Fibroblast of gingiva (primary cell): ENCODE measurements around the gene AGAP4.
"Not testable (repeated sequence)": the region's sequence is repeated elsewhere in the genome, so short reads cannot be mapped to it uniquely, and the experiment has no call there.

Experiments
- DNase-seq: peaks from one replicate; pipeline ENCODE4 v3.0.0-alpha.2; 2011; ENCODE audit warnings: low read depth

The AGAP4 gene

GRCh38 chr10:45847400-45847799, at the start of gene AGAP4:
AGAP4 (minus strand) TSS chr10:45847500; CDS start chr10:45847347, 153 bp downstream.
- not testable (repeated sequence) for DNase-seq

- not testable (repeated sequence) for DNase-seq
These were observed 43.4 kb upstream of the AGAP4 start for GRCh38 chr10:45890721-45891120.

DNA sequence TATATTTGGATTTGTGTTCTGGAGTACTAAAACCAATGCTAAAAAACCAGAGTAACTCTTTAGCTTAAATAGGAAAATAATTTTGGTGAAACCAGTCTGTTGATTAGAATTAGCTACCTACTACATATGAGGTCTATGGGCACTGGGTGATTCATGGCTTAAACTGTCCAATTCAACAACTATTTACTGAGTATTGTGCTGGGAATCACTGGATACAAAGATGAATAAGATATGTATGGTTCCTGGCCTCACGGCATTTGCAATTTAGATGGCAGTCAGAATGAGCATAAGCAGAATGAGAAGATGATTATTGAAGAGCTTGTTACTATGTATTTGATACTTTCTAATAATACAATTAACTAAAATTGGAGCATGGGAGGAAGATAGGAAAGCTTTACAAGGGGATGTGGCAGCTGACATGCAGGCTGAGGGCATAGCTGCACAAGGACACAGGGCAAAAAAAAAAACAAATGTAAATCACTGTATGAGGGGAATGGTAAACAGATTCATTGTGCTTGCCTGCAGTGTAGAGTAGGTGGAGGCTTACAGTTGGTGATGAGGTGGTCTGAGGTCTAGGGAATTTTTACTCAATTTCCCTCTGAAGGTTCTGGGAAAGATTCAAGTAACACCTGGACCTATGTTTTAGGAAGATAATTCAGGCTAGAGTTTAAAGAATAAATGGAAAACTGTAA, 42.4 kb upstream of the AGAP4 start:
- DNase-seq = not testable (repeated sequence)

GRCh38 chr10:45882880-45883279, 35.6 kb upstream of the AGAP4 start:
- DNase-seq = not testable (repeated sequence)

- not testable (repeated sequence) for DNase-seq
These were observed 18.1 kb upstream of the AGAP4 start for GRCh38 chr10:45865404-45865803.

DNA sequence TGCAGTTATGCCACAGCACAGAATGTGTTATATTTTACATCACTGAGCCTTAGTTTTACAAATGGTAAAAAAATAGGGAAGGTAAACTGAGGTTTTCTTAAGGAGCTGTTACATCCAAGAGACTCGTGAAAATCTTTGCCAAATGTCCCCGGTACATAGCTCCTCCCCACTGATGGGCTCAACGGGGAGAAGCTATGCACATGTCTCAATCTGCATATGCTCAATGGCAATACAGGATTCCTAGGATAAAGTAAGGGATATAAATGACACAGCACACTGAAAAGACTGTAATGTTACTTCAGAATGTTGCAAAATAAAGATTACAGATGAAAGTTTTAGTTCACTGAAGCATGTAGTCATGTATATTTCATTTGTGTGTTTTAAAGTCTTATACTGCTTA, 17.0 kb upstream of the AGAP4 start:
- DNase-seq = not testable (repeated sequence)

GRCh38 chr10:45863632-45864031, 16.3 kb upstream of the AGAP4 start:
- DNase-seq = not testable (repeated sequence)

- not testable (repeated sequence) for DNase-seq
These were observed 10.6 kb upstream of the AGAP4 start for GRCh38 chr10:45857931-45858330.

- DNase-seq = not testable (repeated sequence)
These were observed 1.2 kb upstream of the AGAP4 start for GRCh38 chr10:45848467-45848866.

GRCh38 chr10:45822918-45823317, 24.4 kb downstream of the AGAP4 start:
- not testable (repeated sequence) for DNase-seq

DNA sequence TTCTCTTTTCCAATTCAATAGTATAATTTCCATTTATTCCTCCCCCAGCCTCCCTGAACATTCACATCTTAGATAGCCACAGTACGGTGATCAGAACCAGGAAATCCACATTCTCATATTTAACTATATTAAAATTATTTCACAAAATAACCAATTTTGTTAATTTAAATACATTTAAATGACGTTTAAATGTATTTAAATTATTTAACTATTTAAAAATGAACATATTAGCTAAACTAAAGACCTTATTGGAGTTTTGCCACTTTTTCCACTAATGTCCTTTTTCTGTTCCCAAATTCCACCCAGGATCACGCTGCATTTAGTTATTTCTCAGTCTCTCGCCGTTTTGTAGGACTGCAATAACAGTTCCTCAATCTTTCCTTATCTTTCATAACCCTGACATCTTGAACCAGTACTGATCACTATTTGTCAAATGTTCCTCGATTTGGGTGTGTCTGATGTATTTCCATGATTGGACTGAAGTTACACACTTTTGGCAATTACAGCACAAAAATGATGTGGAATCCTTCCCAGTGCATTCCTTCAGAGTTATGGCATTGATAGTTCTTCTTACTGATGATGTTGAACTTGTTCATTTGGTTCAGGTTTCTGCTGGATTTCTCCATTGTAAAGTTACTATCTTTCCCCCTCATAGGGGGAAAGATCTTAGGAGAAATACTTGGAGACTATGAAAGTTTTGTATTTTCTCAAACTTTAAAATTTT, 27.0 kb downstream of the AGAP4 start:
- peak; percentile 9 for DNase-seq

GRCh38 chr10:45819552-45819951, 27.7 kb downstream of the AGAP4 start:
- DNase-seq = no peak

- no peak for DNase-seq
These were observed 29.4 kb downstream of the AGAP4 start for GRCh38 chr10:45817912-45818311.

DNA sequence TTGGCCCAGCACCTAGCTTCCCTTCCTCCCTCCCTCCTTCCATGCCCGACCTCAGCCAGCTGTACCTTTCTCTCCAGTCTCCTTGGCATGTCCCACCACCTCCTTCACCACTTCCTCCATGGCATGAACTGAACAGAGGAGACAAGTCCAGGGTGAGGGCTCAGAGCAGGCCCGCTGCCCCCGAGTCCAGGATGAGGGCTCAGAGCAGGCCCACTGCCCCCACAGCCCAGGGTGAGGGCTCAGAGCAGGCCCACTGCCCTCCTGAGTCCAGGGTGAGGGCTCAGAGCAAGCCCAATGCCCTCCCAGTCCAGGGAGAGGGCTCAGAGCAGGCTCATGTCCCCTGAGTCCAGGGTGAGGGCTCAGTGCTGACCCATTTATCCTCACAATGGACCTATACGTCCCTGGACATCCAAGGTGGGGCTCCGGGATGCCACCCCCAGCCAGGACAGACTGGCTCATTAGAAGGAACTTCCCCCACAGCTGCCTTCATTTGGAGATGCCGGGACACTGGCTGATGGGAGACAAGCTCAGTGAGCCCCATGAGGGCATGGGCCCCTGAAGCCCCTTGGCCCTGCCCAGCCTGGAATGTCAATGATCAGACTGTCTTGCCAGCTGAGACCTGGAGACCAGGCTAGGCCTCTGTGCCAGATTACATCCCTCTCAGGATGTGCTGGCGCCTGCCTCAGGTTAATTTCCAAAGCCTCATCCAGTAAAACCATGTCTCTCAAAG, 30.0 kb downstream of the AGAP4 start:
- DNase-seq = no peak

DNA sequence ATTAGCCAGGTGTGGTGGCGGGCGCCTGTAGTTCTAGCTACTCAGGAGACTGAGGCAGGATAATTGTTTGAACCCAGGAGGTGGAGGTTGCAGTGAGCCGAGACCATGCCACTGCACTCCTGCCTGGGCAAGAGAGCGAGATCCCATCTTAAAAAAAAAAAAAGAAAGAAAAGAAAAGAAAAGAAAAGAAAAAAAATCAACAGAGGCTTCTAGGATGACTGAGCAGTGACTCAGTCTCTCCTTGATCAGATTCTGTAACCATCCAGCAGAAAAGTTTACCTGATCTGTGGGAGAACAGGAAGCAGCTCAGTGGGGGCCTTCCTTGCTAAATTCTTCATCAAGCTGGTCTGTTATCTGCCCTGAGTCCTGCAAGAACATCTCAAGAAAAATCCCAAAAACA, 33.2 kb downstream of the AGAP4 start:
- not testable (repeated sequence) for DNase-seq

GRCh38 chr10:45812959-45813358, 34.3 kb downstream of the AGAP4 start:
- not testable (repeated sequence) for DNase-seq

- no peak for DNase-seq
These were observed 36.2 kb downstream of the AGAP4 start for GRCh38 chr10:45811075-45811474.

DNA sequence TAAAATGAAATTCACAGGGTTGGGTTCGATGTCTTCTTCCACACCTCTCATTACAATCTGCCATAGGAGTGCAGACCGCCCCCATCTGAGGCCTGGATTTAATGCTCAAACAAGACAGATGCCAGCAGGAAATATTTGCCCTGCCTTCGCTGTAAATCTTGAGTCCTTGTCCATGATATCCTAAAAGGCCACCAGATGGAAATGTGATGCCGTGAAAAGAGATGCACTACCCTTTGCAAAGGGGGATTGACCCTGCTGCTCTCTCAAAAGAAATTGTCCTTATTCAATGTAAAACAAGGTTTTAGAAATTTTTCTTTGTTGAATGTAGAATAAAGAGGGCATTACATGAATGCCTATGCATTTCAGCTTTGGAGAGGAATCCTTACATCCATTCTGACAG, 37.5 kb downstream of the AGAP4 start:
- no peak for DNase-seq

DNA sequence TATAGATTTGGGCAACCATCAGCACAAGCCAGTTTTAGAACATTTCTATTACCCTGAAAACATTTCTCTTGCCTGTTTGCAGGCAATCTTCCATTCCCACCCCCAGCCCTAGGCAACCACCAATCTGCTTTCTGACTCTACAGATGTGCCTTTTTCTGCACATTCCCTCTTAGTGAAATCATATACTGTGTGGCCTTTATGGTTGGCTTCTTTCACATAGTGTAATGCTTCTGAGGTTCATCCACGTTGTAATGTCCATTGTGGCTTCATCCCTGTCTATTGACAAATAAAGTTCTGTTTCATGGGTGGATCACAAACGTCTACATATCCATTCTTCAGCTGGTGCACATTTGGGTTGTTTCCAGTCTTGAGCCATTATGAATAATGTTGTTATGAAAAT, 42.3 kb downstream of the AGAP4 start:
- not testable (repeated sequence) for DNase-seq

DNA sequence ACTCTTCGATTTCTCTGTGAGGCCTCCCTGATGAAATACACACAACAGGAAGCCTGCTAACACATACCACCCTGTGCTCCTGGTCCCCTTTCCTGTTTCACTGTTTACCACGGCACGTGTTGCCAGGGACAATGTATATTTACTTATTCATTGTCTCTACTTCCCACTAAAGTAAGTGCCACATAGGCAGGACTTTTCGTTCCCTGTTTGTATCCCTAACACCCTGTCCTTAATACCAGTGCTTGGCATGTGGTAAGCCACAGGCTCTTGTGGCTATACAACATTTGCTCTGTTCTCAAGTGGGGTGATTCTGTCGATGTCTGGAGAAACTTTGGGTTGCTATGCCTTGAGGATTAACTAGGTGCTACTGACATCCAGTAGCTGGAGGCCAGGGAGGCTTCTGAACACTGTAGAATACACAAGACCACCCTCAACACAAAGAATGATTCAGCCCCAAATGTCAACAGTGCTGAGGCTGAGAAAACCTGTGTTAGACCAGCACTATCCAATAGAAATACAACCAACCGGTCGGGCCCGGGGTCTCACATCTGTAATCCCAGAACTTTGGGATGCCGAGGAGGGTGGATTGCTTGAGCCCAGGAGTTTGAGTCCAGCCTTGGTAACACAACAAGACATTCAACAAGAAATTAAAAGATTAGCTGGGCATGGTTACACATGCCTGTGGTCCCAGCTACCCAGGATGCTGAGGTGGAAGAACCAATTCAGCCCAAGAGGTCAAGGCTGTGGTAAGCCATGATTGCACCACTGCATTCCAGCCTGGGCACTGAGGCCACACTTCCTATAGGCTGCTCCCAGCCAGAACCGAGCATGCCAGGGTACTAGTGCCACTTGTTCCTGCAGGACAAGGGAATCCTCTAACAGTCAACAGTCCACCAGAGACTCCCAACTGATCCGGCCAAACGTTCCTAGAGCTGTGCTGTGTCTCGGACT, 44.0 kb downstream of the AGAP4 start:
- DNase-seq = peak; percentile 50

- DNase-seq = not testable (repeated sequence)
These were observed 52.5 kb downstream of the AGAP4 start for GRCh38 chr10:45794761-45795160.
